NCI-H524 (cell line): ENCODE data around the gene GYG1.
"Not testable (repeated sequence)": the region's sequence is repeated elsewhere in the genome, so short reads cannot be mapped to it uniquely, and the experiment has no call there.

ENCODE experiments used
- DNase-seq, 2 experiments: peaks; one replicate each; lab custom pipeline; 2025; lab: John Stamatoyannopoulos, UW

GYG1 gene

DNA sequence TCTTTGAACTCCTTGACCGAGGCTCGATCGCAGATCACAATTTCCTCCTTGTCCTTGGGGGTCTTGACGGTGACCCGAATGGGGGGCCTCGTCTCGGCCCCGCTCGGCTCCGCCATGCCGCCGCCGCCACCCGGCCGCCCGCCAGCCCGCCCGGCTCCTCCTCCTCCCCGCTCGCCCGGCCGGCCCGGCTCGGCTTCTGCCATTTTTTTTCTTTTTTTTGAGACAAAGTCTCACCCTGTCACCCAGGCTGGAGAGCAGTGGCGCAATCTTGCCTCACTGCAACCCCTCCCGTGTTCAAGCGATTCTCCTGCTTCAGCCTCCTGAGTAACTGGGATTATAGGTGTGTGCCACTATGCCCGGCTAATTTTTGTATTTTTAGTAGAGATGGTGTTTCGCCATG is 3.8 kb upstream of the GYG1 start:
- DNase-seq: not testable (repeated sequence)

DNA sequence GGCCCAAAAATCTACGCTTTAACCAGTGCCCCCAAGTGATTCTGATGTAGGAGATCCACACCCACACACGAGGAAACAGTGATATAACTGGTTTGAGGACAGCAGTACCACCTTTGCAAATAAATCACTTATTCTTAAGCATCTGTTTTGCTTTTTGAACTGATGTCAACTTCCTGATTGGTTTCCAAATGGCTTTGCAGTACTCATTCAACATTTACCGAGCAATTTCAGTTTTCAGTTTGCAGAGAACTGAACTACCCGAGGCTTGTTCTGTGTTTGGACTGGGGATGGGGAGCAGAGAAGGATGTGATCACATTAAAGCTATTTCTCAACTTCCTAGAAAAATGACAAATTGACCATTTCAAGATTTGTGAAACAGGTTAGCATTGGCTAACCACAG is 1.1 kb upstream of the GYG1 start:
- no peak for DNase-seq

- peak; percentile 32 to 57 for DNase-seq
These were observed 791 bp downstream of the GYG1 start for GRCh38 chr3:148992027-148992634.

DNA sequence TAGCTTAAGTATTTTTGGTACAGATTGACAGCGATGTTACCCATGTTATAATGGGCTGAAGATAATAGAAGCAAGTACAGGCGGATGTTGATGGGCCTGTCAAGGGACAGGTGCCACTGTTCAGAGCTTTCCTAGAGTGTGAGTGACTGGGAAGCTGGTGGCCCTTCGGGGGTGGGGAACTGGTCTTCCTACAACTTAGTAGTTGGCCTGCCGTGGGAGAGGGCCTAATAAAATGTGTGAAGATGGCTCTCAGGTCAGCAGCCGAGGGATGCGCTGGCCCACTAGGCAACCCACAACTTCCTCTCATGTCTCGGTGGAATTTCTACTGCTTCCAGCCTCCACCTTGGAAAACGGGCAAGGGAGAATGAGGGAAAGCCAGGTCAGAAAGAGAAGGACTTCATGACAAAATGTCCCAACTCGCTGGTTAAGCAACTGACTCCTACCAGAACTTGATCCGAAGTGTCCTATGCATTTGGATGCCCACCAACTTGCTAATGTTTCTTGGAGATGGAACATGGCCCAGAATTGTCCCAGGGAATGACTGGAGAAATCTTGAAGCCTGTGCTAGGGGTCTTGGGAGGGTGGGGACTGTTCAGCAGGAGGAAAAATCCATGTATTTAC is 1.4 kb downstream of the GYG1 start:
- DNase-seq: no peak

- no peak for DNase-seq
These were observed 6.3 kb downstream of the GYG1 start for GRCh38 chr3:148997623-148998022.

DNA sequence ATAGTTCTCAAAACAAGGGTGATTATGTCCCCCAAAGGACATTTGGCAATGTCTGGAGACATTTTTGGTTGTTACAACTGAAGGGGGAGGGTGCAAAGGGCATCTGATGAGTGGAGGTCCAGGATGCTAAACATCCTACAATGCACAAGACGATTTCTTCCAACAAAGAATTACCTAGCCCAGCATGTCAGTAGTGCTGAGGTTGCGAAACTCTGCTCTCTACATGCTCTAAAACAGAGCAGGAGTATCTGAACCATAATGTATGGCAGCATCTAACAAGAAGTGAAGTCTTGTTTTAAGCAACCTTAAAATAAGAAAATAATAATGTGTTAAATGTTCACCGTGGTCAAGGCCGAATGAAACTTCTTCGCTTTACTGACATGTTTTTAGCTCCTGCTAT is 7.0 kb downstream of the GYG1 start:
- no peak for DNase-seq

DNA sequence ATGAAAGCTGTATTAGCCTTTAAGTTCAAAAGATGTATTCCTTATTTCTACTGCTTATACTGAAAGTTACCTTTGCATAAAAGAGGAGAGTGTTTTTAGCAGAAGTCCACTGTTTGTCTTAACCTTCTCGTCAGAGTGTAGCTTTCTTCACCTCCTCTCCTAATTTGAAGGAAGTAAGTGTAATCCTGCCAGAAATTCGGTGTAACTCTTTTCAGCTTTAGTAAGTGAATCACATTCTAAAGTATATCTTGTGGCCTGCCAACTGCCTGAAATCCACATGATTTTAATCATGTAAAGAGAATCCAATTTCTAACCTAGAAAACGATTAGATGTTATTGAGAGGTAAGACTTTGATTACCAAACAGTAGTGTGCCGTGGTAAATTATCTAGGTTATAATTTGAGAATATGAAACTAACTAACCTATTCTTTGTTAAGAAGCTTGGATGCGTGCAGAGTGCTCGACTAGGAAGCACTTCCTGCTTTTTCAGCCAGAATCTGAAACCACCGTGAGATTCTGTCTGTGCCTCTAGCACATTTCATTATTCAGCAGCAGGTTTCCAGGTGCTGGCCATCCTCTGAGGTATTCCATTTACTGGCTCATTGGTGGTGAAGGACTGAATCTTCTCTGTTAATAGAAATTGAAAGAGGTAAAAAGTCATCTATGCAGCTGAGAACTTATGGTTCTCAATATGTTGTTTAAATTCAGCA is 7.5 kb downstream of the GYG1 start:
- no peak for DNase-seq

DNA sequence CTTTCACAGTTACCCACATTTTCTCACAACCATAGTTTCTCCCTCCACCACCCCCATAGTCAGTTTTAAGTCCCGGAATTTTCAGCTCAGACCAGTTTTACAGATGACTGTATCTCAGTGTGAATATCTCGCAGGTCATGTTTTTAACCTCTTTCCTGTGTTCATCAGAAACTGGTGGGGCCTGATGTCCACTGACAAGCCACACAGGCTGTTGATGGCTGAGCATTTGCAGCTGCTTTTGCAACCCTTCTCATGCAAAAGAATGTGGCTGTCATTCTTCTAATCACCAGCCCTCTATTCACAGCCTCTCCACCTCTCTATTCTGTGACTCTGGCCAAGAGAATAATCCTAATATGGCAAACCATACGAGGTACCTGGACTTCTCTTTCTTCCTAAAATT is 8.5 kb downstream of the GYG1 start:
- DNase-seq: no peak

DNA sequence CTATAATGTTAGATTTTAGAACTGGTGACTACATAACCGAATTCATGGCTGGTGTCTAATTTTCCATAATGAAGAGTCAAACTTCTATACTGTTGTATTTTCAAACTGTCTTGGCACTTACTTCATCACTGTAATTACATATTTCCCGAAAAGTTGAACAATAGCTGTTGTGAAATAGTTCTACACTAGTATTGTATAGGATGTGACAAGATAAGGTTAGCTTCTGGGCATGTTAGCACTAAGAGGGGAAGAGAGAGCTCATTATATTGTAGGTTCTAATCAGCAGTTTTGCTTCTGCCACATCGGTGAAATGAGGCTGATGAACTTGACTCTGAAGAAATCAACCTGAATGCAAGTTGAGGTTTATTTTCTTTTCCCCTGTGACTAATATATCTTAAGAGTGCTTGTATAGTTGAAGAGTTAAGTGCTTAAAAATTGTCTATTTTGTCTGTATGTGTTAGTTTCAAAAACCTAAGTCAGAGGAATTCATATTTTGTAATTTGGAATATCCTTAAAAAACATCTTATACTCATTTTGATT is 8.9 kb downstream of the GYG1 start:
- no peak for DNase-seq

GRCh38 chr3:149001727-149002126 is 10.4 kb downstream of the GYG1 start:
- no peak for DNase-seq

GRCh38 chr3:149003653-149004305 is 12.4 kb downstream of the GYG1 start:
- DNase-seq: no peak

GRCh38 chr3:149004622-149005021 is 13.3 kb downstream of the GYG1 start:
- DNase-seq: no peak

DNA sequence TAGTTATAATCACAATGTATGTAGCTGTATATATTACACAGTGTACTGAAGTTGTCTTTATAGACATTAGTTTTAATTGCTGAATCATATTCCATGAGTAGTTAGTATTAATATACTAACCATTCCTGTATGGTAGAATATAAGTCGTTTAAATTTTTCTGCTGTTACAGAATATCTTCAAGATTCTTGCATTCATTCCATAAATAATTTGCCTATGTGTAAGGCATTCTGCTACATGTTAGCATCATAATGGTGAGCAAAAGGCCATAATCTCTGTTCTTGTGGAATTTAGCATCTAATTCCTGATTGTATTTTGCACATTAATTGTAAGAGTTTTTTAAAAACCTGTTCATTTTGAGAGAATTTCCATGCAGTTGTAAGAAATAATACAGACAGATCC is 14.1 kb downstream of the GYG1 start:
- DNase-seq: no peak

GRCh38 chr3:149007567-149008257 is 16.4 kb downstream of the GYG1 start:
- DNase-seq: no peak

DNA sequence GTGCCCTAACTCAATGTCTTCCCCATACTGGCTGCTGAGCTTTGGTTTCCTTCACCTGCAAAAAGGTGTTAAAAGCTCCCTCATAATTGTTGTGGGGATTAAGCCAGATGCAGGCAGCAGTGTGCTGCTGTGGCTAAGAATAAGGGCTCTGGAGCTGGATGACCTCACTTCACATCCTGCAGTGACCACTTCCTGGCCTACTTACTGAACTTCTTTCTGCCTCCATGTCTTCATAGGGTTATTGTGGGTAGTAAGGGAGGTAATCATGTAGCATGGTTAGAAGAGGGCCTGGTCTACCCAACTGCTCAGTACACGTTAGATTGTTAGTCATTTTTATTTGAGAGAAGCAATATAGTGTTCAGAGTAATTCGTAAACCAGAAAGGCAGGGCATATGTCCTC is 18.4 kb downstream of the GYG1 start:
- DNase-seq: no peak

GRCh38 chr3:149010504-149010951 is 19.2 kb downstream of the GYG1 start:
- DNase-seq: no peak

DNA sequence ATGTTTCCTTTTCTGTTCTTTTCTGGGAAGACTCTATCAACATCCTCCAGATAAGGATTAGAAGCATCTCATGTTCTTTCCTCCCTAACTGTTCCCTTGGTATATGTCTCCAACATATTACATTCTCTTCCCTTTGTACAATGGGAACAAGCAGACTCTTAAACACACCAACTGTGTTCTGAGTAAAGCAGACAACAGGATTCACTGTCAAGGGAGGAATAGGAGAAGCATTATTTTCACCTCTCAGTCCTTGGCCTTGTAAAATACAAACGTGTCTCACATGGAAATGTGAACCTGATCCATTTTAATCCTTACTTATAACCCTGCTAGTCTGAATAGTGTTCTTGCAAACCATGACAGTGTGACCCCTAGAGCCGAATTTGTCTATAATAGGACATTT is 19.6 kb downstream of the GYG1 start:
- DNase-seq: no peak

- DNase-seq: no peak
These were observed 20.3 kb downstream of the GYG1 start for GRCh38 chr3:149011676-149012075.

DNA sequence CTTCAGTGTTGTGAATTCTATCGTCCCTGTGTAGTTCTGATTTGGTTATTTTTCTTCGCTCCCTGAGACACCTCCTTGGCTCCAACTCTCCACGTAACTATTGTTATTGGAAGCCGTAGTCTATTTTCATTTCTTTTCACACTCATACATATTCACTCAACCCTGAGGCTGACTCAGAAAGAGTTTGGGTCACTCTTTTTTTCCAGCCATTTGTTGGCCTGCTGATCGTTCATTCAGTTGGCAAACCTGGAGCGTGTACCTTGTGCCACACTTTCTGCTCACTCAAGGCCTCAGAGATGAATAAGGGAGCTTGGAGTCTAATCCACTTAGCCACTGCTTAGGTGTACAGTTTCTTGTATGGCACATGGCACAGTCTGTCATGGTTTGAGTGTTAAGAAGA is 22.4 kb downstream of the GYG1 start:
- peak in 1 of 2 experiments; percentile 59 for DNase-seq

GRCh38 chr3:149015393-149015792 is 24.1 kb downstream of the GYG1 start:
- DNase-seq: no peak

- DNase-seq: no peak
These were observed 24.9 kb downstream of the GYG1 start for GRCh38 chr3:149016242-149016641.
